MV-4-11 (cell line): ENCODE results near the gene DIP2C.
"Not testable (repeated sequence)": the region's sequence is repeated elsewhere in the genome, so short reads cannot be mapped to it uniquely, and the experiment has no call there.

Source experiments
- DNase-seq: peaks from one replicate; lab custom pipeline; 2025; lab: John Stamatoyannopoulos, UW

DIP2C gene

DNA sequence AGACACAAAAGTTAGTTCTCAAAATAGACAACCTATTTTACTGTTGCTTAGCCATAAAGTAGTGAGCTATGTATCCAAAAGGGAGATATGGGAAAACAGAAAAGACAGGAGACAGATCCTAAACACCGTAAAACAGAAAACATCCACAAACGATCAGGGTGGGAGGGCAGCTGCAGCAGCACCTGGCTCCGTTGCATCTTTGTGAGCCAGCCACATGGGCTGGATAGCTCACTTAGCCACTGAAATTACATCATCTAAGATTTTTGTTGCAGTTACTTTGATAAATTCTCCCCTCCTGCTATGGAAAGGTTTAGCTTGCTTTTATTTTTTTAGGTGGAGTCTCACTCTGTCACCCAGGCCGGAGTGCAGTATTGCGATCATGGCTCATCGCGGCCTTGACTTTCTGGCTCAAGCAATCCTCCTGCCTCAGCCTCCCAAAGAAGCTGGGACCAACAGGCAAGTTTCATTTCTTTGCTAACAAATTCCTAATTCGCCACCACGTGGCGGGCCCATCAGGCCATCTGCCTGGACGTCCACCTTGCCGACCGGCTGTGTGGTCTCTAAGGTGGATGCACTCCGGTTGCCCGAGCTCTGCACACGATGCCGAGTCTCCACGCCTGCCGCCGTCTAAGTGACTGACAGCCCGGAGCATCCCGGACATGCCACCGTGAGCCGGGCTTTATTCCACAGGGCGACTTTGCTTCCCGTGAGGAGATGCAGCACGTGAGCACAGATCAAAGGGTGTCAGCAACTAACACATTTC lies 159.8 kb downstream of the DIP2C start:
- no peak for DNase-seq

DNA sequence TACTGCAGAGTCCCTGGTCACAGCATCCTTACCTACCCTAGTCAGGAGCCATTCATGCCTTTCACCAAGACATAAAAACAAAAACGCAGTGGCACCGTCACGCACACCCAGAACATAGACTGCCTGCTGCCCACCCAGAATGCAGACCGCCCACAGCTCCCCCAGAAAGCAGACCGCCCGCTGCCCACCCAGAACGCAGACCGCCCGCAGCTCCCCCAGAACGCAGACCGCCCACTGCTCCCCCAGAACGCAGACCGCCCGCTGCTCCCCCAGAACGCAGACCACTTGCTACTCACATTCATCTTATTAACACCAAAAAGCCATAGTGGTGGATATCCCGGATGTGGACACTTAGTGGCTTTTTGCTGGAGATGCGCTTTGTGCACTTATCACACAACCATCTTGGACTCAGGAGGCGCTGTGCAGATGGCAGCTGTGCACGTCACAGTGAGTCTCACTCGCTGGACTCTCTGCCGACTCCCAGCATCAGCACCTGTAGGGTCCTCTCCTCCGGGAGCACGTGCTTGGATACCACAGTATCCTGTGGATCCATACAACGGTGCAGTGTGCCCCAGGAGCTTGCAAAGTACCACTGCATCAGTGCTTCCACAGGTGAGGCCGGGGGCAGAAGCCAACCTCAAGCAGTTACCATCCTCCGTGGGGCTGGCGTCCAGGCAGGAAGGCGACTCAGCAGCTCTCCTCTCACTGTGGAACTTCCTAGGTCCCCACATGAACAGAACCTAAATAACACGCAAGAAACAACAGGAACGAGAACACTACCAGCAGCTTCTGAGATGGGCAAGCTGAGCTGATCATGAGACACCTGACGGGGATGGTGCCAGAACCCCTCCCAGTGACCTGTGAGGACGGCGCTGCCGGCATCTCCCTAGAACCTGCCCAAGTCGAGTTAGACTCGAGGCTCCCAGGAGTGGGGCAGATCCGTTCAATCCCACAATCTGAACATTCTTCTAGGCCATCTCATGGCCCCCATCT lies 161.0 kb downstream of the DIP2C start:
- DNase-seq: no peak

DNA sequence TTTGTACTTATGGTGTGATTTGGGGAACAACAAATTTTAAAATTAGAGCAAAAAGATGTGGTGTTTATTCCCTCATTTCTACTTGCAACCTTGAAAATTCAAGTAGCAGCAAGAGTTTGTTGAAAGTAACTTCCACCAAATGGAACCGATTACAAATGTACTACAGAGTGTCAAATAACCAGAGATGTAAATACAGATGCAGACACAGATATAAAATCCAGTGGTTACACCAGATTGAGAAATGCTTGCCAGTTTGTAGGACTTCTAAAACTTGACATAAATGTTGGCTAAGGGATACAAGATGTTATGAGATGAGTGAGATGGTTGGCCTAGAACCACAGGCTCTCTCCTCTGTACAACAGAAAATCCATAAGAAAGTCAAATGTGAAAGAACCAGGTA lies 162.1 kb downstream of the DIP2C start:
- no peak for DNase-seq

DNA sequence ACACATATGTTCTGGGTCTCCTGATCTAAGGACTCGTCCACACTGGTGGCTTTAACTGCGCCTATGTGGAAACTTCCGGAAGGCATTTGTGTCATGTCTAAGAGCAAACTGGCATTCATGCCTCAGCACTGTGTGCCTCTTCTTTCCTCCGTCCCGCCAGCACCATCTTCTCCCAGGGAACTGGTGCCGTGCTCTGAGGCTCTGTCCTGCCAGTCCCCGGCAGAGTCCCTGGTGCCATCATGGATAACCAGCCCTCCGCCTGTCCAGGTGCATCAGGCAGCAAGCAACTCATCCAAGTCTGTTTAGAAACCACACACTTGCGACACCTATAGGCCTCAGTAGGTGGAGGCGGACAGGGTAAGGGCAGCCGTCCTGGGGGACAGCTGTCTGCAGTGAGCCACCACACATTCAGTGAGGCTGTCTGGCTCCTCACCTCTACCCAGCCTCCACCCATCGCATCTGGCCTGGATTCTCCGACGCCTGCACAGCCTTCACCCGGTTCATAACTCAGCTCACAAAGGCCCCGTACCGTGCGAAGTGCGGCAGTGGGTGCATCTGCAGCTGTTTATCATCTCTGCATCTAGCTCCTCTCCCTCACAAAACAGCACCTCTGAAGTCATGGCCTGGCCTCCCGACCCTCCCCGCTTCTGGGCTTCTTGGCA lies 162.7 kb downstream of the DIP2C start:
- no peak for DNase-seq

DNA sequence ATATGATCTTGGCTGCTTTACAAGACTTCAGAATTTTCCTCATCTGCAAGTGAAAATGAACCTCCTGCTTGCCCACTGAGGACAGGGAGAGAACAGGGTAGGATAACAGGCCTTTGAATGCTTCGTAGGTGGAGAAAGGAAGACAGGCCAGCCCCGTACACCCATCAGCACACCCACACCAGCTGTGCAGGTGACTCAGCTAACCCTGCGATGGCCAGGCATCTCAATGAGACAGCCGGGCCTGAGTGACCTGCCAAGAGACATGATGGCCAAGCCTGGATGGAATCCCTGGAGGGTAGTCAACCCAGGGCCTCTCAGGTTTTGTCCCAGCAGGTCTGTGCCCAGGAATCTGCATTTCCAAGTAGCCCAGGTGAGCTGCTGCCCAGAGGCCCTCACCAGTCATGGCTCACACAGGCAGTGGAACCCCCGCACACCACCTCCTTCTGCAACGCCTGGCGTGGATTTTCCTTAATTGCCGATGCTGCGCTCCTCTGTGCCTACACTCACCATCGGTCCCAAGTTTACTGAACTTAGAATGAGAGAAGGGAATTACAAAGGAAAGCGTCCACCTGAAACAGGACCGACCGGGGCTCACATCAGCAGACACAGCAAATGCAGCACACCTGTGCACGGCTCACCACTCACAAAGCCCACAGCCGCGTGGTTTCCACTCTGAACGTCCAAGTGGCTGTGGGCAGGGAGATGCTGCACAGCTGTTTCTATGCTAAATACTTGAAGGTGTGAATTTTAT lies 163.7 kb downstream of the DIP2C start:
- no peak for DNase-seq

DNA sequence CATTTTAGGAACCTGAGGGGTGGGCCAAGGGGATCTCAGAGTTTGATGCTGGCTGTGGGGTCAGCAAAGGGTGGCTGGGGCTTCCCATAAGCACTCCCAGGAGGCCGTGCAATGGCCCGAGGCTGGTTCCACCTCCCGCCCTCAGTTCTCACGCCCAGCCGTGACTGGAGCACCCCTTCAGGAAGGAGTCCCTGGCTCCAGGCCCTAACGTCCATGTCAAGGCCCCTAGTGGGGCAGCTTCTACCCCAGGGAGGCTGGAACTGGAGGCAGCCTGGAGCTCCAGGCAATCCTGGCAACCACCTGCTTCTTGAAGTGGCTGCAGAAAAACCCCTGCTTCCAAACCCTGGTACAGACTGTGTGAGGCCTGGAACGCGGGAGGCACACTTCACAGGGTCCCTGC lies 165.5 kb downstream of the DIP2C start:
- DNase-seq: no peak

DNA sequence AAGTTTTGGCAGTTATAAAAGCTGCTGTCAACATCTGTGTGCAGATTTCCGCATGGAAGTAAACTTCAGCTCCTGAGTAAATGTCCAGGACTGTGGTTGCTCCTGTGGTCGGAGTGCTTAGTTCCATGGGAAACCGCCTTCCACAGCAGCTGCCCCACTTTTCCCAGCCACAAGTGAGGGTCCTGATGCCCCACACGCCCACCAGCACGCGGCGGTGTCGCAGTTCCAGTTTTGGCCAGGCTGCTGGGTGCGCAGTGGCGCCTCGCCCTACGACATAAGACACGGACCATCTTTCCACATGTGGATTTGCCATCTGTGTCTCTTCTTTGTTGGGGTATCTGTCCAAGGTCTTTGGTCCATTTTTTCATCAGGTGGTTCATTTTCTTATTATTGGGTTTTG lies 167.1 kb downstream of the DIP2C start:
- no peak for DNase-seq

DNA sequence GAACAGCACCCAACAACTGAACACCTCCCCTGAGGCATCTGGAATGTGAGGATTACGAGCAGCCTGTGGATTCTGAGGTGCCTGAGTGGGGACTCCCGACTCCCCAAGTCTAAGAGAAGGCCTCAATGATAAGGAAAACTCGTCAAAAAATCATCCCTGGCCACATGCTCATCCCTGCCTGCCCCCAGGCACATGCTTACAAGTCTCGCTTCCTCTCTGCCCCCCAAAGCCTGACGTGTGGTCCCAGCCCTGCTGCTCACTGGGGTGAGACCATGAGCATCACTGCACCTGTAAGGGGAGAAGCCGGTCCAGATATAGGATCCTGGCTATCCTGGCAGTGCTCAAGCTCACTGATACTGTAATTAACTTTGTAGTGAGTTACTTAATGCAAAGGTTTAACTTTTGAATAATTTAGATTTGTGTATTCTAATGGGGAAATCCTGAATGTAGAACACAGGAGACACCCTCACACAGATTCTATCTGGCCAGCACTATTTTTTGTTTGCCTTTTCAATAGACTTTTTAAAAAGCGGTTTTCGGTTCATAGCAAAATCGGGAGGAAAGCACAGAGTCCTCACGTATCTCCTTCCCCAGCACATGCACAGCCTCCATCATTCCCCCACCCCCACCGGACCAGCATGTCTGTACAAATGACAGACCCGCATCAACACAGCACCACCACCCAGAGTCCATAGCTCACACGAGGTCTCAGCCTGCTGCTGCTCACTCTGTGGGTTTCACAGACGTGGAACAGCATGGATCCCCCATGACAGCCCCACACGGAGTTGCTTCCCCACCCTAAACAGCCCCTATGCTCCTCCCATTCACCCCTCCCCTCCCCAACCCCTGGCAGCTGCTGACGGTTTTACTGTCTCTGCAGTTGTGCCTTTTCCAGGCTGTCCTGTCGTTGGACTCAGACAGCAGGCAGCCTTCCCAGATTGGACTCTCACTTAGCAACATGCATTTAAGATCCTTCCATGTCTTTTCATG lies 167.9 kb downstream of the DIP2C start:
- DNase-seq: no peak

DNA sequence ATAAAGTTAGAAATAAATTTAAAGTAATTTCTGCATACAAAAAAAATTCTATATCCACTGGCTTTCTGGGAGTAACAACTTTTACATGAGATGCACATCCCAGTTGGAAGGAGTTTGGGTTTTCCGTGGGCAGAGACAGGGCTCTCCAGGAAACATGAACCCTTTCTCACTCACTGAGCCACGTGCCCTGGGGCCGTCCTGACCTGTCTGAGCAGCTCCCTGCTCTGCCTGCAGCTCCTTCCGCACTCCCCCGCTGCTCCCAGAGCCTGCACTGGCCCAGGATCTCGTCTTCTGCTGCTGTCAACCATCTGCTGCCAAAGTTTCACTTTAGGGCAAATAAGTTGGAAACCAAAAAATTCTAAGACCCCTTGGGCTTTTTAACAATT lies 169.1 kb downstream of the DIP2C start:
- no peak for DNase-seq

DNA sequence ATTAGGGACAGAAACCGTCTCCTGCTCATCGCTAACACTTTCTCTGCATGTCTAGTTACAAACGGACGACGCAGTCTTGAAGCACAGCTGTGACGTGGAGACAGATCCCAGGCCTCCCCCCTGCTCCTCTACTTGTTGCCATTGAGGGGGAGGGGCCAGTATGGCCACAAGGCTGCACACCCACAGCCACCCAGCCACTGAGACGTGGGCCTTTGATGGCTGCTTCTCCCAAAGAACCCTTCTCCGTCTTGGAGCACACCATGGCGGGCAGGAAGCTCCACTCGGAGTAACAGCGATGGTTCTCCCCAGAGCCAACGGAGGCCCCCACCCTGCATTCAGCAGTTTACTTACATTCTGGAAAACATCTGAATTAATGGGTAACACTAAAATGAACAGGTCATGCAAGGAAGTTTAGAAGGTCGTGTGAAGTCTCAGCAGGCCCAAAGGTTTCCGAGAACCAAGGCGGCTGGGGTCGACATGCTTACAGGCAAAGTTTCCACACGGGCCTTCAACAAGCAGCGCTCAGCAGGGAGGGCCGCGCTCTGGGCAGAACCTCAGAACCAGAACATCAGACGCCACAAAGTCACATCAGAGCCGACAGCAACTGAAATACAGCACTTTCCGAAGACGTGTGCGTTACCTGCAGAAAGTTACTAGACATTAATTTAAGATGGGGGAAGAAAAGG lies 169.6 kb downstream of the DIP2C start:
- no peak for DNase-seq

DNA sequence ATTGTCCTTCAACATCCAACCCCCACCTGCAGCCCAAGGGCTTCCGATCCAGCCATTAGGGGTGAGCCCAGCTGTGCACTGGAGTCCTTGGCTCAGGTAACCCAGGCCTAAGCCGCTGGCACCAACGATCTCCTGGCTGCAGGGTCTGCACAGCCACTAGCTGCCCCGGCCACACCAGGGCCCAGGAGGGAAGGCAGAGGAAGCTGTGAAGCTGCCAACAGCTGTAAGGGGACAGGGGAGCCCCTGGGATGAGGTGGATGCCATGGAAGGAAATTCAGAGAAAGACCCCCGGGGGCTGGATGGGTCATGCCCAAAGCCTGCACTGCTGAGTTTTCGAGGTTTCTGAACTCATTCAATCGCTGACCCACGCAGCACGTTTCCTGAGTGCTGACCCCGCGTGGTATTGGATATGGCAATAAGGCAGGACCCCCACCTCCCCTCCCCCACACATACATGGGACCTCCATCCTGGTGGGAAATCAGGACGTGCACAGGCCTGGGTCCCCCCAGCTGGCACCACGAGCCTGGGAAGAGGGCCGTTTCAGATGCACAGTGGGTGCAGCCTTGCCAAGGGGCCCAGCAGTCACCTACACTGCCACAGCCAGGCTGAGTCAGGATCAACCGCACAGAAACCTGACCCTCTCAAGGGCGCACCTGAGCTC lies 170.3 kb downstream of the DIP2C start:
- DNase-seq: no peak

DNA sequence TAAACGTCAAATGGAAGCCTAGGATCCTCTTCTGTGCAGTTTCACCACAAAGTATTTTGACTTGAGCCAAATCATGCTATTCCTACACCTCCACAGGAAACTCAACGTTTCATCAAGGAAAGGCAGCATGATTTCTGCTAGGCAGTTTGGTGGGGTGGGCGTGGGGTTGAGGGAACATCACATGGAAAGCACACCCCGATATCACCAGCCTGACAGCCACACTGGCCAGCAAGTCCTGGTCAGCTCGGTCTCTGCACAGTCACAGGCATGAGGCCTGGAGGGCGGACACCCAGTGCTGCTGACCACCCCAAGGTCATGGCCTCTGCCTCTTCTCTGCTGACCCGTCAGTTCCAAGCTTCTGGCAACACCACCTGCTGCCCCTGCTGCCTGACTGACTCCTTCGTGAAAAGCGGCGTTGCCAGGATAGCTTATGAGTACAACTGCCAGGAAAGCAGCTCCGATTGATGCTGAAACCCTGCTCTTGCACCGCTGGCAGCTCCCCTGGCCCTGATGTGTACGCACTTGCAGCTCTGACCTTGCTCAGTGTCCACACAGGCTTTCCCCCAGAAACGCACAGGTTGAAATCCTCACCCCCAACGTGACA lies 171.5 kb downstream of the DIP2C start:
- no peak for DNase-seq

DNA sequence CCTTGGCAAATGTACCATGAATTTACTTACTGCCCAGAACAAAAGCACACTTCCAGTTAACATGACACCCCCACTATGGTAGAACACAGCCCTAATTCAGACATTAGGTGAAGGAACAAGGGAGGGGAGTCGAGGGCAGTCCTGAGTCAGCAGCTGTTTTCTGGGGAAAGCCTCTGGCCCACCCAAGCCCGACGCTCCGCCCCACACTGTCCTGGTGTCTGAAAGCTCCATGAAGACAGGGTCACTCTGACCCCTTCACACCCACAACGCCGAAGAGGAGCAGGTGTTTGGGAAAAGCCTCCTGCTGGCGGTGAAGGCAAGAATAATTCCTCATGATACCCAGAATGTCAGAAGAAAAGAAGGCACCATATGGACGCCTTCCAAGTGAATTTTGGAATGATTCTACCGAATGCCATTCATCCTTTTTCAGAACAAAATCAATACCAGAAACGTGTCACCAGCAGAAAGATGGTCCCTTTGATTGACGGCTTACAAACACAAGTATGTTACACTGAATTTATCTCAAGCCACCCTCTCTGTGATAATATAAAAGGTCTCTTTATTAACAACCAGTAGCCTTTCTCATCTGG lies 172.1 kb downstream of the DIP2C start:
- DNase-seq: no peak

DNA sequence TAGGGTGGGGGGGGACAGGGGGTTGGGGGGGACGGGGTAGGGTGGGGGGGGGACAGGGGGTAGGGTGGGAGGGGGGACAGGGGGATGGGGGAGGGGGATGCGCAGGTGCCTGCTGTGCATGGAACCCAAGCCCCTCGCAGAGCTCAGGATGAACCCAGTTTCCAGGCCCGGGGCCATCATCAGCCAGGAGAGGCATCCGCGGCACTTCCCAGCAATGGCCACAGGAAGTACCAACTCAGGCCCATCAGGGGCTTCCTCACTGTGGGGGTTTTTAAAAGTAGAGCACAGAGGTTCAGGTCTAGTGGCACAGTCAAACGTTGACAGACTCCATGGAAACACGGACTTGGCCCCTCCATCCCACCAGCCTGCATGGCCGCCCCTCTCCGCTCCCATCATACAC lies 172.7 kb downstream of the DIP2C start:
- DNase-seq: no peak

DNA sequence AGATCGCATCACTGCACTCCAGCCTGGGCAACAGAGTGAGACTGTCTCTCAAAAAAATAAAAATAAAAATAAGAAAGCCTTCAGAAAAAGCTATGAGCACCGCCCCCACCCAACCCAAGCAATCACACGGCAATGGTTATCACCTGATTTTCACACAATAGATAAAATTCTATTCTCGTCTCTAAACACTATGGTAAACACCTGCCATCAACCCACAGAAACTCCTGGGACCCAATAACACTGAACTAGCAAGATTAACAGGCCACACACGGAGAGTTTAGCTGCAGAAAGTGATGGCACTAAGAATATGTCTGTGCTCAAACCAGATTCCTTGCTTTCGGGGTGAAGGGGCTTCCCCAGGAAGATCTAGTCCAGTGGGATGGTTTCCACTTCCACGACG lies 173.8 kb downstream of the DIP2C start:
- no peak for DNase-seq

DNA sequence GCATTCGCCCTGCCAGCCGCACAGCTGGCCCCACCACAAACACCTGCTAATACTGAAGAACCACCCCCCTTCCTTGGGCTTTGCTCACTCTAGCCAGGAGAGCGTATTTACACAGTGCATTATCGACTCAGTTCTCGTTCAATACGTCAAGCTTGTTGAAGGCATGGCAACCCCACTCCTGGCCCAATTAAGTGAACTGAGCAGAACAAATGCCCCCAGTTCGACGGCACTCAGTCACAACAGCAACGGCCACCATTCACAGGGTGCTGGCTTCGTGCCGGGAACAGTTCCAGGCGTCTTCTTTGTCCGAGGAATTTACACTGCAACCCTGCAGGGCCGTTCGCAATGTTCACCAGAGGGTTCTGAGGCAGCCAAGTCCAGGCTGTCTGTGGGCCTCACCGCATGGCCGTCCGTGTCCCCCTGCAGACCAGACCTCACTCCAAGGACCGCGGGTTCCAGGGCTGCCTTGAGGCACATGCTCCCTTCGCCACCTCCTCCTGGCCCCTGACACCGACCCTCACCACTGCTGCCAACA lies 175.3 kb downstream of the DIP2C start:
- no peak for DNase-seq

DNA sequence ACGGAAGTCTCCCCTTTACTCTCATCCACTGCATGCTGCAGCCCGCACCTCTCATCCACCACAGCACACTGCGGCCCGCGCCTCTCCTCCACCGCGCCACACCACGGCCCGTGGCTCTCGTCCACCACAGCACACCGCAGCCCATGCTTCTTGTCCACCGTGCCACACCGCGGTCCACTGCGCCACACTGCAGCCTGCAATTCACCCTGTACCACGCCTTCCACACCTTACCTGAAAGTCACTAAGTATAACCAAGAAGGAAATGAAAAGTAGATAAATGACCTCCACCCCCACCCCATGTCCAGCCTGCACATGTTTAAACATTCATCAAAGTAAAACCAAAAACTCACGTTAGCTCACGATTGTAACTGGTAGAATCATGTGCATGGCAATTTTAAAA lies 176.1 kb downstream of the DIP2C start:
- DNase-seq: no peak

DNA sequence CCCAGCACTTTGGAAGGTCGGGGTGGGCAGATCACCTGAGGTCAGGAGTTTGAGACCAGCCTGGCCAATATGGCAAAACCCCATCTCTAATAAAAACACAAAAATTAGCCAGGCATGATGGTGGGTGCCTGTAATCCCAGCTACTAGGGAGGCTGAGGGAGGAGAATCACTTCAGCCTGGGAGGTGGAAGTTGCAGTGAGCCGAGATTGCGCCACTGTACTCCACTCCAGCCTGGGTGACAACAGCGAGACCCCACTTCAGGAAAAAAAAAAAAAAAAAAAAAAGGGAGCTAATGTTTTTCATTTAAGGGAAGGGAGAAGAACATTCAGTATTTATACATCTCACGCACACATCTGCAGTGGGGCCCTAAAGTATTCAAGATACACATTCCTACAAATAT lies 176.8 kb downstream of the DIP2C start:
- DNase-seq: not testable (repeated sequence)

DNA sequence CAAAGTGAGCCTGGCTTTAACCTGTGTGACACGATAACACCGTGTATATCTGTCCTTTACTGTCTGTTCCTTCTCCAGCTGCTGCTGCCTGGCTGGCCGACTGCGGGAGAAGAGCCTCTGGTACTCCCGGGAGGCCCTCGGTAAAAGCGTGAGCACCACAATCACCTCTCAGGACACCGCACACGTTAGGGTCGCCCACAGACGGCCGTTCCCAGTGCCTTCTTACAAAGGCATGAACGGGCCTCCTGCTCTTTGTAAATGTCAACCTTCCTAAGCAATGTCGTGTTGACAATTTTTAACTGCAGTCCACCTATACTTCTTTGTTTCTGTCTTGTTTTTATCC lies 177.6 kb downstream of the DIP2C start:
- DNase-seq: no peak
